Measurements from ENCODE around the gene HOXA13. TPM values are rescaled to one million over a fixed set of nuclear protein-coding genes. Genes with fewer than 3 reads are reported as not detected.

Gene HOXA13
- total RNA-seq, 2 donors from 2014 or later, result 0.14 TPM; not detected in 1

- no peak overlapping the region for H3K4me3 ChIP-seq
- H3K9me3 ChIP-seq, result no peaks in the 10 kb centered on the region
- DNase-seq (ENCODE audit: low spot score) (no peak), ATAC-seq (ENCODE audit: insufficient number of reproducible peaks, low FRiP score, low read depth) (no peak)
- peaks cover 78% of the 10 kb centered on the region for H3K27me3 ChIP-seq (replicated peaks; ENCODE audit: insufficient read depth)
- peaks cover 16 to 41% of the 10 kb centered on the region in 2 donors for H3K4me1 ChIP-seq (ENCODE audit: control insufficient read depth in 1 of 2, low read depth in 2 of 2)
- no peaks in the 10 kb centered on the region for H3K36me3 ChIP-seq
- H3K27ac ChIP-seq, result no peak overlapping the region
- no peak for TF ChIP-seq CTCF (IDR thresholded peaks at IDR 0.05)
These were observed 2.3 kb upstream of the HOXA13 start for GRCh38 chr7:27202018-27202861.

- Histone ChIP-seq H3K36me3 (no peaks in the 10 kb centered on the region), H3K4me3 (peak overlapping the region; percentile 61), H3K27me3 (replicated peaks; ENCODE audit: insufficient read depth) (peaks cover 81% of the 10 kb centered on the region), H3K4me1 (ENCODE audit: control insufficient read depth in 1 of 2, low read depth in 2 of 2) (peaks cover 16 to 41% of the 10 kb centered on the region in 2 donors), H3K9me3 (no peaks in the 10 kb centered on the region), H3K27ac (no peak overlapping the region)
- no peak for DNase-seq (ENCODE audit: low spot score)
- TF ChIP-seq CTCF (IDR thresholded peaks at IDR 0.05), result no peak
- no peak for ATAC-seq (ENCODE audit: insufficient number of reproducible peaks, low FRiP score, low read depth)
These were observed 1.7 kb upstream of the HOXA13 start for GRCh38 chr7:27201580-27202017.

- Histone ChIP-seq H3K9me3 (no peaks in the 10 kb centered on the region), H3K4me1 (ENCODE audit: control insufficient read depth in 1 of 2, low read depth in 2 of 2) (peaks cover 16 to 41% of the 10 kb centered on the region in 2 donors), H3K27me3 (replicated peaks; ENCODE audit: insufficient read depth) (peaks cover 79% of the 10 kb centered on the region), H3K27ac (no peak overlapping the region), H3K4me3 (peak overlapping the region; percentile 61), H3K36me3 (no peaks in the 10 kb centered on the region)
- ATAC-seq (ENCODE audit: insufficient number of reproducible peaks, low FRiP score, low read depth) (no peak), DNase-seq (ENCODE audit: low spot score) (no peak)
- TF ChIP-seq CTCF (IDR thresholded peaks at IDR 0.05), result no peak
These were observed 1.1 kb upstream of the HOXA13 start for GRCh38 chr7:27200761-27201579.

- H3K27ac ChIP-seq, result no peak overlapping the region
- no peak for DNase-seq (ENCODE audit: low spot score)
- peak overlapping the region; percentile 48 for H3K4me3 ChIP-seq
- no peak for TF ChIP-seq CTCF (IDR thresholded peaks at IDR 0.05)
- peaks cover 77% of the 10 kb centered on the region for H3K27me3 ChIP-seq (replicated peaks; ENCODE audit: insufficient read depth)
- H3K9me3 ChIP-seq, result no peaks in the 10 kb centered on the region
- peaks cover 11 to 29% of the 10 kb centered on the region in 2 donors for H3K4me1 ChIP-seq (ENCODE audit: control insufficient read depth in 1 of 2, low read depth in 2 of 2)
- no peak for ATAC-seq (ENCODE audit: insufficient number of reproducible peaks, low FRiP score, low read depth)
- H3K36me3 ChIP-seq, result no peaks in the 10 kb centered on the region
These were observed 755 bp downstream of the HOXA13 start for GRCh38 chr7:27198871-27199801.

Data from thoracic aorta (tissue), 2 donors.